Kidney epithelial cell (primary cell): Measurements from ENCODE around the gene IMP3. TPM values are rescaled to one million over a fixed set of nuclear protein-coding genes. Genes with fewer than 3 reads are reported as not detected.
A peak's percentile ranks its signal among the peaks of the same experiment; 100 is the strongest.
"Not testable (repeated sequence)": the region's sequence is repeated elsewhere in the genome, so short reads cannot be mapped to it uniquely, and the experiment has no call there.

Source experiments
- DNase-seq: peaks from one replicate; pipeline ENCODE4 v3.0.0-alpha.2; 2010; ENCODE audit warnings: low read depth
- H3K27me3 ChIP-seq: 2 replicates; pipeline ENCODE4 v1.6.0; 2011; ENCODE audit warnings: low read length; ENCODE audit not compliant: control insufficient read depth, insufficient read depth
- H3K36me3 ChIP-seq: 2 replicates; pipeline ENCODE4 v1.5.1; 2011; ENCODE audit warnings: low read length; ENCODE audit not compliant: control insufficient read depth, insufficient read depth
- H3K4me3 ChIP-seq: 2 replicates; pipeline ENCODE4 v1.5.1; 2011; ENCODE audit warnings: low read depth, mild to moderate bottlenecking, control low read depth, low read length
- CTCF ChIP-seq: IDR thresholded peaks from 2 replicates; pipeline ENCODE4 v1.5.1; 2011; ENCODE audit warnings: mild to moderate bottlenecking, moderate library complexity, low read length, control low read depth, inconsistent platforms; ENCODE audit not compliant: insufficient read depth, poor library complexity, severe bottlenecking
- total RNA-seq: library from RNA; depleted of rRNA; stranded (reverse); fragments of >200 nt; gene quantifications from 2 replicates; pipeline ENCODE4 v1.2.3, GENCODE V29; 2015

Gene IMP3
- 95.9 and 97.7 TPM in 2 replicates for total RNA-seq

- Histone ChIP-seq H3K27me3 (no peaks in the 10 kb centered on the region), H3K4me3 (peak within 1 kb of the TSS; percentile 98), H3K36me3 (no peaks in the 10 kb centered on the region)
- peak; percentile 88 for DNase-seq
- no peak for TF ChIP-seq CTCF
Measured at GRCh38 chr15:75639709-75640482, at the start of gene IMP3. TSS of gene IMP3 (minus strand) at chr15:75640224. CDS start at chr15:75640168, 56 bp downstream.

- H3K36me3 ChIP-seq, H3K27me3 ChIP-seq, H3K4me3 ChIP-seq, DNase-seq: not testable (repeated sequence)
Measured at GRCh38 chr15:75689429-75689828, 49.4 kb upstream of the IMP3 start.

- DNase-seq = no peak
- Histone ChIP-seq H3K27me3 (no peaks in the 10 kb centered on the region), H3K4me3 (no peak overlapping the region), H3K36me3 (no peaks in the 10 kb centered on the region)
- TF ChIP-seq CTCF = no peak
Measured at GRCh38 chr15:75688831-75689230, 48.8 kb upstream of the IMP3 start.

- Histone ChIP-seq H3K27me3 (no peaks in the 10 kb centered on the region), H3K4me3 (no peak overlapping the region), H3K36me3 (no peaks in the 10 kb centered on the region)
- no peak for DNase-seq
- TF ChIP-seq CTCF = no peak
Measured at GRCh38 chr15:75688278-75688557, 48.2 kb upstream of the IMP3 start.

- DNase-seq = no peak
- Histone ChIP-seq H3K4me3 (no peak overlapping the region), H3K36me3 (no peaks in the 10 kb centered on the region), H3K27me3 (no peaks in the 10 kb centered on the region)
- no peak for TF ChIP-seq CTCF
Measured at GRCh38 chr15:75687486-75688277, 47.7 kb upstream of the IMP3 start.

- TF ChIP-seq CTCF = peak; percentile 75
- H3K4me3 ChIP-seq, DNase-seq, H3K27me3 ChIP-seq, H3K36me3 ChIP-seq: not testable (repeated sequence)
Measured at GRCh38 chr15:75686212-75686642, 46.2 kb upstream of the IMP3 start.
